ENCODE measurements around the gene NOSTRIN.

Gene NOSTRIN

GRCh38 chr2:168801471-168801870 is 966 bp upstream of the NOSTRIN start:
- H3K4me3 ChIP-seq (ENCODE audit: low read depth, low read length), result no peak overlapping the region
- ChIA-PET CTCF (interaction anchor here (1.0 kb wide), 1 partner anchor 20 kb away, joined by 3 read pairs; no protein-coding TSS in a partner anchor), POLR2A (no interaction called here)
- TF ChIP-seq CTCF (IDR thresholded peaks at IDR 0.05; ENCODE audit: insufficient read depth, low read length, missing control alignments), result no peak
- no peak for DNase-seq (ENCODE audit: low read depth, low spot score)

- ChIA-PET CTCF (no interaction called here), POLR2A (no interaction called here)
Measured at GRCh38 chr2:168802859-168803725, 655 bp downstream of the NOSTRIN start.

GRCh38 chr2:168804214-168804613 is 1.8 kb downstream of the NOSTRIN start:
- POLR2A ChIA-PET, result no interaction called here
- no peak for TF ChIP-seq CTCF (IDR thresholded peaks at IDR 0.05; ENCODE audit: insufficient read depth, low read length, missing control alignments)
- no peak overlapping the region for H3K4me3 ChIP-seq (ENCODE audit: low read depth, low read length)
- CTCF ChIA-PET, result no interaction called here
- no peak for DNase-seq (ENCODE audit: low read depth, low spot score)

More at GRCh38 chr2:168802859-168803725, 655 bp downstream of the NOSTRIN start:
- no peak for DNase-seq (ENCODE audit: low read depth, low spot score)
- no peak overlapping the region for H3K4me3 ChIP-seq (ENCODE audit: low read depth, low read length)
- TF ChIP-seq CTCF (IDR thresholded peaks at IDR 0.05; ENCODE audit: insufficient read depth, low read length, missing control alignments), result no peak

- no peak for TF ChIP-seq CTCF (IDR thresholded peaks at IDR 0.05; ENCODE audit: insufficient read depth, low read length, missing control alignments)
- no peak overlapping the region for H3K4me3 ChIP-seq (ENCODE audit: low read depth, low read length)
- ChIA-PET POLR2A (no interaction called here), CTCF (no interaction called here)
- DNase-seq (ENCODE audit: low read depth, low spot score), result no peak
Measured at GRCh38 chr2:168805615-168806014, 3.2 kb downstream of the NOSTRIN start.

GRCh38 chr2:168809537-168809936 is 7.1 kb downstream of the NOSTRIN start:
- ChIA-PET POLR2A (no interaction called here), CTCF (no interaction called here)
- DNase-seq (ENCODE audit: low read depth, low spot score), result no peak
- no peak overlapping the region for H3K4me3 ChIP-seq (ENCODE audit: low read depth, low read length)
- no peak for TF ChIP-seq CTCF (IDR thresholded peaks at IDR 0.05; ENCODE audit: insufficient read depth, low read length, missing control alignments)

GRCh38 chr2:168810235-168810634 is 7.8 kb downstream of the NOSTRIN start:
- CTCF ChIA-PET, result no interaction called here
- no peak for DNase-seq (ENCODE audit: low read depth, low spot score)
- POLR2A ChIA-PET, result no interaction called here
- no peak for TF ChIP-seq CTCF (IDR thresholded peaks at IDR 0.05; ENCODE audit: insufficient read depth, low read length, missing control alignments)
- no peak overlapping the region for H3K4me3 ChIP-seq (ENCODE audit: low read depth, low read length)
